HepG2 (cell line): ENCODE results near the gene WNT16.

Experiments
- FOXA1 ChIP-seq, 2 experiments: fragments of 450-650 bp in 1 of 2; sonication (generic) in 1 of 2; formaldehyde crosslinking in 1 of 2; IDR thresholded peaks; 2 replicates each; pipeline versions ENCODE4 v1.4.0 to v1.6.1; 2016 to 2020; ENCODE audit warnings: missing genetic modification reagents in 1 of 2
- FOXM1 ChIP-seq: sonication (generic); formaldehyde crosslinking; IDR thresholded peaks from 2 replicates; pipeline ENCODE4 v1.5.0; 2020; ENCODE audit warnings: missing genetic modification reagents
- NFE2 ChIP-seq: sonication (generic); formaldehyde crosslinking; IDR thresholded peaks from 2 replicates; pipeline ENCODE4 v1.4.0; 2020; ENCODE audit warnings: missing genetic modification reagents
- PITX1 ChIP-seq: sonication (generic); formaldehyde crosslinking; IDR thresholded peaks from 2 replicates; pipeline ENCODE4 v1.5.1; 2020; ENCODE audit warnings: mild to moderate bottlenecking, missing genetic modification reagents
- ZNF33A ChIP-seq: sonication (generic); formaldehyde crosslinking; IDR thresholded peaks from 2 replicates; pipeline ENCODE4 v1.5.1; 2020; ENCODE audit warnings: missing genetic modification reagents, mild to moderate bottlenecking, moderate library complexity, borderline replicate concordance
- ZNF674 ChIP-seq: sonication (generic); formaldehyde crosslinking; IDR thresholded peaks from 2 replicates; pipeline ENCODE4 v1.5.0; 2020; ENCODE audit warnings: low read depth, mild to moderate bottlenecking, missing genetic modification reagents
- TF ChIP-seq, protein P1 (sequence below): sonication (generic); formaldehyde crosslinking; IDR thresholded peaks from 2 replicates; pipeline ENCODE4 v1.5.0; 2020; ENCODE audit warnings: mild to moderate bottlenecking, missing genetic modification reagents, moderate library complexity
- TF ChIP-seq, protein P2 (sequence below): sonication (generic); formaldehyde crosslinking; IDR thresholded peaks from 2 replicates; pipeline ENCODE4 v1.4.0; 2020; ENCODE audit warnings: mild to moderate bottlenecking, missing genetic modification reagents, borderline replicate concordance
- TF ChIP-seq, protein P3 (sequence below): sonication (generic); formaldehyde crosslinking; IDR thresholded peaks from 2 replicates; pipeline ENCODE4 v1.4.0; 2020; ENCODE audit warnings: missing genetic modification reagents, borderline replicate concordance

DNA sequence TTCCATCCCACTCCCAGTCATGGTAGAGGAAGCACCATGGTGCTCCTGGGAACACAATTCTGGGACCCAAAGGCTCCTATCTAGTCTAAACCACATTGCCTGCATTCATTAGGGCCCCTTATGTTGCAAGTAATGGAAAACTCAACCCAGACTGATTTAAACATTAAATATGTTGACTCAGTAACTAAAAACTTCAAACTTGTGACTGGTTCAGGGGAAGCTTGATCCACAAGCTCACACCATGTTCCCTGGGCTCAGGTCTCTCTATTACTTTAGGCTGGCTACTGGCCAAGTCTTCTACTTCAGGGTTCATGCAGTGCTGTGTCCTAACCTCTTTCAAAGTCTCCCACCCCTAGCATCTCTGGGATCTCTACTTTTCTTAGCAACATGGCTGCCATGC, 13.1 kb downstream of the WNT16 start:
- TF ChIP-seq, protein P1, sequence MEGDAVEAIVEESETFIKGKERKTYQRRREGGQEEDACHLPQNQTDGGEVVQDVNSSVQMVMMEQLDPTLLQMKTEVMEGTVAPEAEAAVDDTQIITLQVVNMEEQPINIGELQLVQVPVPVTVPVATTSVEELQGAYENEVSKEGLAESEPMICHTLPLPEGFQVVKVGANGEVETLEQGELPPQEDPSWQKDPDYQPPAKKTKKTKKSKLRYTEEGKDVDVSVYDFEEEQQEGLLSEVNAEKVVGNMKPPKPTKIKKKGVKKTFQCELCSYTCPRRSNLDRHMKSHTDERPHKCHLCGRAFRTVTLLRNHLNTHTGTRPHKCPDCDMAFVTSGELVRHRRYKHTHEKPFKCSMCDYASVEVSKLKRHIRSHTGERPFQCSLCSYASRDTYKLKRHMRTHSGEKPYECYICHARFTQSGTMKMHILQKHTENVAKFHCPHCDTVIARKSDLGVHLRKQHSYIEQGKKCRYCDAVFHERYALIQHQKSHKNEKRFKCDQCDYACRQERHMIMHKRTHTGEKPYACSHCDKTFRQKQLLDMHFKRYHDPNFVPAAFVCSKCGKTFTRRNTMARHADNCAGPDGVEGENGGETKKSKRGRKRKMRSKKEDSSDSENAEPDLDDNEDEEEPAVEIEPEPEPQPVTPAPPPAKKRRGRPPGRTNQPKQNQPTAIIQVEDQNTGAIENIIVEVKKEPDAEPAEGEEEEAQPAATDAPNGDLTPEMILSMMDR (CRISPR knock-in tag): no peak
- TF ChIP-seq ZNF33A (CRISPR knock-in tag) (no peak), NFE2 (CRISPR knock-in tag) (no peak), ZNF674 (CRISPR knock-in tag) (no peak), FOXA1 (IDR thresholded peaks at IDR 0.05) (no peak), FOXA1 (CRISPR knock-in tag; IDR thresholded peaks at IDR 0.05) (no peak), FOXM1 (CRISPR knock-in tag) (no peak), PITX1 (CRISPR knock-in tag) (no peak)
- TF ChIP-seq, protein P2, sequence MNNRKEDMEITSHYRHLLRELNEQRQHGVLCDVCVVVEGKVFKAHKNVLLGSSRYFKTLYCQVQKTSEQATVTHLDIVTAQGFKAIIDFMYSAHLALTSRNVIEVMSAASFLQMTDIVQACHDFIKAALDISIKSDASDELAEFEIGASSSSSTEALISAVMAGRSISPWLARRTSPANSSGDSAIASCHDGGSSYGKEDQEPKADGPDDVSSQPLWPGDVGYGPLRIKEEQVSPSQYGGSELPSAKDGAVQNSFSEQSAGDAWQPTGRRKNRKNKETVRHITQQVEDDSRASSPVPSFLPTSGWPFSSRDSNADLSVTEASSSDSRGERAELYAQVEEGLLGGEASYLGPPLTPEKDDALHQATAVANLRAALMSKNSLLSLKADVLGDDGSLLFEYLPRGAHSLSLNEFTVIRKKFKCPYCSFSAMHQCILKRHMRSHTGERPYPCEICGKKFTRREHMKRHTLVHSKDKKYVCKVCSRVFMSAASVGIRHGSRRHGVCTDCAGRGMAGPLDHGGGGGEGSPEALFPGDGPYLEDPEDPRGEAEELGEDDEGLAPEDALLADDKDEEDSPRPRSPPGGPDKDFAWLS (CRISPR knock-in tag): no peak
- TF ChIP-seq, protein P3, sequence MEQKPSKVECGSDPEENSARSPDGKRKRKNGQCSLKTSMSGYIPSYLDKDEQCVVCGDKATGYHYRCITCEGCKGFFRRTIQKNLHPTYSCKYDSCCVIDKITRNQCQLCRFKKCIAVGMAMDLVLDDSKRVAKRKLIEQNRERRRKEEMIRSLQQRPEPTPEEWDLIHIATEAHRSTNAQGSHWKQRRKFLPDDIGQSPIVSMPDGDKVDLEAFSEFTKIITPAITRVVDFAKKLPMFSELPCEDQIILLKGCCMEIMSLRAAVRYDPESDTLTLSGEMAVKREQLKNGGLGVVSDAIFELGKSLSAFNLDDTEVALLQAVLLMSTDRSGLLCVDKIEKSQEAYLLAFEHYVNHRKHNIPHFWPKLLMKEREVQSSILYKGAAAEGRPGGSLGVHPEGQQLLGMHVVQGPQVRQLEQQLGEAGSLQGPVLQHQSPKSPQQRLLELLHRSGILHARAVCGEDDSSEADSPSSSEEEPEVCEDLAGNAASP (CRISPR knock-in tag): no peak
